ENCODE measurements around the gene HIP1R.

HIP1R gene

DNA sequence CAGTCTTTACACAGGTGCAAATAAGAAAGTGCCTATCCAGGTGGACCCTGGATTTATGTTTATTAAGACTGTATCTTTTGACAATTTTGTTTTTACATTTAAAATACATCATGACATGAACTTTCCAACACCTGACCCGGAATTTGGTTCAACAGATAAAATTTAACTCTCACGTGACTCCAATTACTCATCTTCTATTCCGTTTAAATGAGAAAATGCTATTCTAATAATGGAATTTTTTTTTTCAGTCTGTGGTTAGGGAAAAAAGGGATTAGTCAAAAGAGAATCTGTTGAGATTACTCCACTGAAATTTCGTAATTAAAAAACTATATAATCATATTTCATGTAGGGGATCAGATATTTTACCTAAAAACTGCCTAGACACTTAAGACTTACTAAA is 49.6 kb downstream of the HIP1R start:
- ChIA-PET POLR2A (no interaction called here), CTCF (interaction anchor here (0.8 kb wide), 1 partner anchor 68 kb away, joined by 4 read pairs; no protein-coding TSS in a partner anchor)
- no peaks in the 10 kb centered on the region for H3K36me3 ChIP-seq (ENCODE audit: control insufficient read depth in 2 of 2, insufficient read depth in 1 of 2, low read length in 2 of 2)
- H3K4me3 ChIP-seq (ENCODE audit: low read depth, low read length): no peak overlapping the region
- no peak for TF ChIP-seq ZNF24 (tag by site-specific recombination; IDR thresholded peaks at IDR 0.05)
- TF ChIP-seq TCF7L2 (IDR thresholded peaks at IDR 0.05; ENCODE audit: borderline replicate concordance, low read depth, low read length): no peak
- TF ChIP-seq ZNF837 (tag by site-specific recombination; IDR thresholded peaks at IDR 0.05): no peak
- TF ChIP-seq ZFP37 (tag by site-specific recombination; IDR thresholded peaks at IDR 0.05): no peak
- TF ChIP-seq OVOL3 (tag by site-specific recombination; IDR thresholded peaks at IDR 0.05): no peak
- no peak for TF ChIP-seq ZNF341 (tag by site-specific recombination; IDR thresholded peaks at IDR 0.05; ENCODE audit: low read depth)
- TF ChIP-seq YY2 (tag by site-specific recombination; IDR thresholded peaks at IDR 0.05): no peak
- no peak for TF ChIP-seq ZNF335 (tag by site-specific recombination; conservative IDR thresholded peaks at IDR 0.05)
- TF ChIP-seq, protein P1, sequence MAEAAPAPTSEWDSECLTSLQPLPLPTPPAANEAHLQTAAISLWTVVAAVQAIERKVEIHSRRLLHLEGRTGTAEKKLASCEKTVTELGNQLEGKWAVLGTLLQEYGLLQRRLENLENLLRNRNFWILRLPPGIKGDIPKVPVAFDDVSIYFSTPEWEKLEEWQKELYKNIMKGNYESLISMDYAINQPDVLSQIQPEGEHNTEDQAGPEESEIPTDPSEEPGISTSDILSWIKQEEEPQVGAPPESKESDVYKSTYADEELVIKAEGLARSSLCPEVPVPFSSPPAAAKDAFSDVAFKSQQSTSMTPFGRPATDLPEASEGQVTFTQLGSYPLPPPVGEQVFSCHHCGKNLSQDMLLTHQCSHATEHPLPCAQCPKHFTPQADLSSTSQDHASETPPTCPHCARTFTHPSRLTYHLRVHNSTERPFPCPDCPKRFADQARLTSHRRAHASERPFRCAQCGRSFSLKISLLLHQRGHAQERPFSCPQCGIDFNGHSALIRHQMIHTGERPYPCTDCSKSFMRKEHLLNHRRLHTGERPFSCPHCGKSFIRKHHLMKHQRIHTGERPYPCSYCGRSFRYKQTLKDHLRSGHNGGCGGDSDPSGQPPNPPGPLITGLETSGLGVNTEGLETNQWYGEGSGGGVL (tag by site-specific recombination; IDR thresholded peaks at IDR 0.05): no peak
- no peak for TF ChIP-seq YY1 (tag by site-specific recombination; IDR thresholded peaks at IDR 0.05)
- no peak for TF ChIP-seq BCL11A (tag by site-specific recombination; IDR thresholded peaks at IDR 0.05; ENCODE audit: low read depth)
- H3K4me1 ChIP-seq (ENCODE audit: control insufficient read depth, insufficient read depth, low read length): peaks cover 35% of the 10 kb centered on the region
- no peak overlapping the region for H3K27ac ChIP-seq (ENCODE audit: extremely low read depth, low read depth, low read length)
- no peaks in the 10 kb centered on the region for H3K9me3 ChIP-seq (ENCODE audit: control insufficient read depth, insufficient read depth, low read depth, low read length)

DNA sequence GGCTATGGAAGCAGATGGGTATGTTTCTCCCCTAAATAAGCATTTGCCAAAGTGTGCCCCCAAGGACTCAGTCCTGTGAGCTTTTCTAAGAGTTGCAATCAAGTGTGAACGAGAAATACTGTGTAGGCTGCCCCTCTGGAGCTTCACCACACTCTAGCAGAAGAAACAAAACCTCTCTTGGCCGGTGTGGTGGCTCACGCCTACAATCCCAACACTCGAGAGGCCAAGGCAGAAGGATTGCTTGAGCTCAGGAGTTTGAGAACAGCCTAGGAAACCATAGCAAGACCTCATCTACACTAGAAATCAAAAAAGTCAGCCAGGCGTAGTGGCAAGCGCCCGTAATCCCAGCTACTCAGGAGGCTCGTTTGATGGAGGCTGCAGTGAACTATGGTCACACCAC is 50.9 kb downstream of the HIP1R start:
- ChIA-PET POLR2A (no interaction called here), CTCF (interaction anchor here (0.6 to 1.2 kb wide), 3 partner anchors 9 to 135 kb away, joined by 3 to 4 read pairs (median 3); partner anchors contain the start of gene VPS37B)
- Histone ChIP-seq H3K4me1 (ENCODE audit: control insufficient read depth, insufficient read depth, low read length) (peaks cover 28% of the 10 kb centered on the region), H3K36me3 (ENCODE audit: control insufficient read depth in 2 of 2, insufficient read depth in 1 of 2, low read length in 2 of 2) (no peaks in the 10 kb centered on the region), H3K27ac (ENCODE audit: extremely low read depth, low read depth, low read length) (no peak overlapping the region), H3K4me3 (ENCODE audit: low read depth, low read length) (no peak overlapping the region), H3K9me3 (ENCODE audit: control insufficient read depth, insufficient read depth, low read depth, low read length) (no peaks in the 10 kb centered on the region)
- no peak for TF ChIP-seq ZNF366 (tag by site-specific recombination; conservative IDR thresholded peaks at IDR 0.05)
- TF ChIP-seq, protein P2, sequence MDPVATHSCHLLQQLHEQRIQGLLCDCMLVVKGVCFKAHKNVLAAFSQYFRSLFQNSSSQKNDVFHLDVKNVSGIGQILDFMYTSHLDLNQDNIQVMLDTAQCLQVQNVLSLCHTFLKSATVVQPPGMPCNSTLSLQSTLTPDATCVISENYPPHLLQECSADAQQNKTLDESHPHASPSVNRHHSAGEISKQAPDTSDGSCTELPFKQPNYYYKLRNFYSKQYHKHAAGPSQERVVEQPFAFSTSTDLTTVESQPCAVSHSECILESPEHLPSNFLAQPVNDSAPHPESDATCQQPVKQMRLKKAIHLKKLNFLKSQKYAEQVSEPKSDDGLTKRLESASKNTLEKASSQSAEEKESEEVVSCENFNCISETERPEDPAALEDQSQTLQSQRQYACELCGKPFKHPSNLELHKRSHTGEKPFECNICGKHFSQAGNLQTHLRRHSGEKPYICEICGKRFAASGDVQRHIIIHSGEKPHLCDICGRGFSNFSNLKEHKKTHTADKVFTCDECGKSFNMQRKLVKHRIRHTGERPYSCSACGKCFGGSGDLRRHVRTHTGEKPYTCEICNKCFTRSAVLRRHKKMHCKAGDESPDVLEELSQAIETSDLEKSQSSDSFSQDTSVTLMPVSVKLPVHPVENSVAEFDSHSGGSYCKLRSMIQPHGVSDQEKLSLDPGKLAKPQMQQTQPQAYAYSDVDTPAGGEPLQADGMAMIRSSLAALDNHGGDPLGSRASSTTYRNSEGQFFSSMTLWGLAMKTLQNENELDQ (tag by site-specific recombination; IDR thresholded peaks at IDR 0.05; ENCODE audit: low read depth): no peak
- no peak for TF ChIP-seq SCRT2 (tag by site-specific recombination; IDR thresholded peaks at IDR 0.05)
- TF ChIP-seq, protein P3, sequence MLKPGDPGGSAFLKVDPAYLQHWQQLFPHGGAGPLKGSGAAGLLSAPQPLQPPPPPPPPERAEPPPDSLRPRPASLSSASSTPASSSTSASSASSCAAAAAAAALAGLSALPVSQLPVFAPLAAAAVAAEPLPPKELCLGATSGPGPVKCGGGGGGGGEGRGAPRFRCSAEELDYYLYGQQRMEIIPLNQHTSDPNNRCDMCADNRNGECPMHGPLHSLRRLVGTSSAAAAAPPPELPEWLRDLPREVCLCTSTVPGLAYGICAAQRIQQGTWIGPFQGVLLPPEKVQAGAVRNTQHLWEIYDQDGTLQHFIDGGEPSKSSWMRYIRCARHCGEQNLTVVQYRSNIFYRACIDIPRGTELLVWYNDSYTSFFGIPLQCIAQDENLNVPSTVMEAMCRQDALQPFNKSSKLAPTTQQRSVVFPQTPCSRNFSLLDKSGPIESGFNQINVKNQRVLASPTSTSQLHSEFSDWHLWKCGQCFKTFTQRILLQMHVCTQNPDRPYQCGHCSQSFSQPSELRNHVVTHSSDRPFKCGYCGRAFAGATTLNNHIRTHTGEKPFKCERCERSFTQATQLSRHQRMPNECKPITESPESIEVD (tag by site-specific recombination; IDR thresholded peaks at IDR 0.05): no peak
- TF ChIP-seq ZNF184 (tag by site-specific recombination; IDR thresholded peaks at IDR 0.05): no peak
- TF ChIP-seq, protein P4, sequence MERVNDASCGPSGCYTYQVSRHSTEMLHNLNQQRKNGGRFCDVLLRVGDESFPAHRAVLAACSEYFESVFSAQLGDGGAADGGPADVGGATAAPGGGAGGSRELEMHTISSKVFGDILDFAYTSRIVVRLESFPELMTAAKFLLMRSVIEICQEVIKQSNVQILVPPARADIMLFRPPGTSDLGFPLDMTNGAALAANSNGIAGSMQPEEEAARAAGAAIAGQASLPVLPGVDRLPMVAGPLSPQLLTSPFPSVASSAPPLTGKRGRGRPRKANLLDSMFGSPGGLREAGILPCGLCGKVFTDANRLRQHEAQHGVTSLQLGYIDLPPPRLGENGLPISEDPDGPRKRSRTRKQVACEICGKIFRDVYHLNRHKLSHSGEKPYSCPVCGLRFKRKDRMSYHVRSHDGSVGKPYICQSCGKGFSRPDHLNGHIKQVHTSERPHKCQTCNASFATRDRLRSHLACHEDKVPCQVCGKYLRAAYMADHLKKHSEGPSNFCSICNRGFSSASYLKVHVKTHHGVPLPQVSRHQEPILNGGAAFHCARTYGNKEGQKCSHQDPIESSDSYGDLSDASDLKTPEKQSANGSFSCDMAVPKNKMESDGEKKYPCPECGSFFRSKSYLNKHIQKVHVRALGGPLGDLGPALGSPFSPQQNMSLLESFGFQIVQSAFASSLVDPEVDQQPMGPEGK (tag by site-specific recombination; IDR thresholded peaks at IDR 0.05): no peak
- TF ChIP-seq KLF1 (tag by site-specific recombination; IDR thresholded peaks at IDR 0.05): no peak
- no peak for TF ChIP-seq ZNF585B (tag by site-specific recombination; IDR thresholded peaks at IDR 0.05)
- TF ChIP-seq REPIN1 (tag by site-specific recombination; IDR thresholded peaks at IDR 0.05; ENCODE audit: low read depth): no peak
- no peak for TF ChIP-seq ZNF223 (tag by site-specific recombination; IDR thresholded peaks at IDR 0.05)
- TF ChIP-seq ZNF19 (tag by site-specific recombination; IDR thresholded peaks at IDR 0.05; ENCODE audit: low read depth): no peak
- TF ChIP-seq ZNF404 (tag by site-specific recombination; IDR thresholded peaks at IDR 0.05): no peak
- no peak for TF ChIP-seq ZXDB (tag by site-specific recombination; IDR thresholded peaks at IDR 0.05)
- TF ChIP-seq, protein P5, sequence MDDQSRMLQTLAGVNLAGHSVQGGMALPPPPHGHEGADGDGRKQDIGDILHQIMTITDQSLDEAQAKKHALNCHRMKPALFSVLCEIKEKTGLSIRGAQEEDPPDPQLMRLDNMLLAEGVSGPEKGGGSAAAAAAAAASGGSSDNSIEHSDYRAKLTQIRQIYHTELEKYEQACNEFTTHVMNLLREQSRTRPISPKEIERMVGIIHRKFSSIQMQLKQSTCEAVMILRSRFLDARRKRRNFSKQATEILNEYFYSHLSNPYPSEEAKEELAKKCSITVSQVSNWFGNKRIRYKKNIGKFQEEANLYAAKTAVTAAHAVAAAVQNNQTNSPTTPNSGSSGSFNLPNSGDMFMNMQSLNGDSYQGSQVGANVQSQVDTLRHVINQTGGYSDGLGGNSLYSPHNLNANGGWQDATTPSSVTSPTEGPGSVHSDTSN (CRISPR knock-in tag; IDR thresholded peaks at IDR 0.05): no peak
- TF ChIP-seq, protein P6, sequence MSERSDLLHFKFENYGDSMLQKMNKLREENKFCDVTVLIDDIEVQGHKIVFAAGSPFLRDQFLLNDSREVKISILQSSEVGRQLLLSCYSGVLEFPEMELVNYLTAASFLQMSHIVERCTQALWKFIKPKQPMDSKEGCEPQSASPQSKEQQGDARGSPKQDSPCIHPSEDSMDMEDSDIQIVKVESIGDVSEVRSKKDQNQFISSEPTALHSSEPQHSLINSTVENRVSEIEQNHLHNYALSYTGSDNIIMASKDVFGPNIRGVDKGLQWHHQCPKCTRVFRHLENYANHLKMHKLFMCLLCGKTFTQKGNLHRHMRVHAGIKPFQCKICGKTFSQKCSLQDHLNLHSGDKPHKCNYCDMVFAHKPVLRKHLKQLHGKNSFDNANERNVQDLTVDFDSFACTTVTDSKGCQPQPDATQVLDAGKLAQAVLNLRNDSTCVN (tag by site-specific recombination; optimal IDR thresholded peaks at IDR 0.05): no peak
- no peak for TF ChIP-seq HOXC10 (CRISPR knock-in tag; IDR thresholded peaks at IDR 0.05)

All from HEK293 (cell line).